Measurements from ENCODE around the gene CXCL3.

- TF ChIP-seq CTCF (IDR thresholded peaks at IDR 0.05 in 2 of 3, conservative IDR thresholded peaks at IDR 0.05 in 1 of 3; ENCODE audit: borderline replicate concordance in 1 of 3, insufficient read depth in 1 of 3, low read depth in 2 of 3, low read length in 2 of 3) = no peak
- TF ChIP-seq POLR2A (IDR thresholded peaks at IDR 0.05; ENCODE audit: borderline replicate concordance, extremely low read depth, insufficient read depth, insufficient read length) = no peak
- no peak for TF ChIP-seq ATF3 (IDR thresholded peaks at IDR 0.05)
- no peak for TF ChIP-seq ZNF274 (IDR thresholded peaks at IDR 0.05; ENCODE audit: low read depth, low read length)
- TF ChIP-seq TCF7L2 (IDR thresholded peaks at IDR 0.05; ENCODE audit: borderline replicate concordance, extremely low read depth, insufficient read depth, insufficient read length) = no peak
- no peak for TF ChIP-seq EZH2 (IDR thresholded peaks at IDR 0.05)
- no peak for TF ChIP-seq POLR2AphosphoS5 (IDR thresholded peaks at IDR 0.05; ENCODE audit: low read depth, low read length)
- TF ChIP-seq EZH2phosphoT487 (IDR thresholded peaks at IDR 0.05; ENCODE audit: borderline replicate concordance) = no peak
- no peak for TF ChIP-seq EGR1 (IDR thresholded peaks at IDR 0.05; ENCODE audit: low read depth)
These were observed 48.6 kb downstream of the CXCL3 start for GRCh38 chr4:73989928-73990327.

Data from HCT116 (cell line).